Measurements from ENCODE around the gene PDLIM1.

DNA sequence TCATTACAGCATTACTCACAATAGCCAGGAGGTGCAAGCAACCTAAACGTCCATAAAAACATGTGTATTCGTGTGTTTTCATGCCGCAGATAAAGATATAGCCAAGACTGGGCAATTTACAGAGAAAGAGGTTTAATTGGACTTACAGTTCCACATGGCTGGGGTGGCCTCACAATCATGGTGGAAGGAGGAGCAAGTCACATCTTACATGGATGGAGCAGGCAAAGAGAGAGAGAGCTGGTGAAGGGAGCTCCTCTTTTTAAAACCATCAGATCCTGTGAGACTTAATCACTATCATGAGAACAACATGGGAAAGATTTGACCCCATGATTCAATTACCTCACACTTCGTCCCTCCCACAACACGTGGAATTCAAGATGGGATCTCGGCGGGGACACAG, 33.0 kb downstream of the PDLIM1 start:
- TF ChIP-seq, protein P1, sequence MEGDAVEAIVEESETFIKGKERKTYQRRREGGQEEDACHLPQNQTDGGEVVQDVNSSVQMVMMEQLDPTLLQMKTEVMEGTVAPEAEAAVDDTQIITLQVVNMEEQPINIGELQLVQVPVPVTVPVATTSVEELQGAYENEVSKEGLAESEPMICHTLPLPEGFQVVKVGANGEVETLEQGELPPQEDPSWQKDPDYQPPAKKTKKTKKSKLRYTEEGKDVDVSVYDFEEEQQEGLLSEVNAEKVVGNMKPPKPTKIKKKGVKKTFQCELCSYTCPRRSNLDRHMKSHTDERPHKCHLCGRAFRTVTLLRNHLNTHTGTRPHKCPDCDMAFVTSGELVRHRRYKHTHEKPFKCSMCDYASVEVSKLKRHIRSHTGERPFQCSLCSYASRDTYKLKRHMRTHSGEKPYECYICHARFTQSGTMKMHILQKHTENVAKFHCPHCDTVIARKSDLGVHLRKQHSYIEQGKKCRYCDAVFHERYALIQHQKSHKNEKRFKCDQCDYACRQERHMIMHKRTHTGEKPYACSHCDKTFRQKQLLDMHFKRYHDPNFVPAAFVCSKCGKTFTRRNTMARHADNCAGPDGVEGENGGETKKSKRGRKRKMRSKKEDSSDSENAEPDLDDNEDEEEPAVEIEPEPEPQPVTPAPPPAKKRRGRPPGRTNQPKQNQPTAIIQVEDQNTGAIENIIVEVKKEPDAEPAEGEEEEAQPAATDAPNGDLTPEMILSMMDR (conservative IDR thresholded peaks at IDR 0.05 in 1 of 2, IDR thresholded peaks at IDR 0.05 in 1 of 2; ENCODE audit: low read depth in 1 of 2, low read length in 2 of 2): no peak
- TF ChIP-seq EZH2 (IDR thresholded peaks at IDR 0.05; ENCODE audit: low read length, missing control alignments): no peak
